SK-N-SH (cell line): Measurements from ENCODE around the gene OGFOD3. TPM values are rescaled to one million over a fixed set of nuclear protein-coding genes. Genes with fewer than 3 reads are reported as not detected.

Experiments
- CTCF ChIA-PET: fragments of 300-600, 350-600 bp; formaldehyde crosslinking; extraction: SDS; loops from one replicate; lab custom pipeline; 2021; lab: Yijun Ruan, JAX
- POLR2A ChIA-PET: fragments of 350-600 bp; sonication (Branson Sonifier 250); formaldehyde crosslinking; extraction: SDS; loops from one replicate; lab custom pipeline; 2020; ENCODE audit warnings: antibody characterized with exemption, inconsistent platforms; lab: Yijun Ruan, JAX
- DNase-seq: peaks from one replicate; pipeline ENCODE4 v3.0.0; 2012
- H2AFZ ChIP-seq: fragments of 200-600 bp; sonication (generic); 2 replicates; pipeline ENCODE4 v1.8.1; 2016; ENCODE audit warnings: antibody characterized with exemption, mild to moderate bottlenecking, low read depth
- H3F3A ChIP-seq: fragments of 200-600 bp; sonication (generic); replicated peaks from 2 replicates; pipeline ENCODE3; 2016; ENCODE audit warnings: antibody characterized with exemption, mild to moderate bottlenecking; ENCODE audit not compliant: insufficient read depth
- H3K27ac ChIP-seq, 2 experiments: fragments of 200-500 bp in 1 of 2; fragments of 200-600 bp in 1 of 2; sonication (Bioruptor generic) in 1 of 2; sonication (generic), shearing (Covaris generic) in 1 of 2; 2 replicates each; pipeline versions ENCODE4 v1.5.1 to v1.6.1; 2014 to 2016; ENCODE audit warnings: low read depth in 2 of 2, inconsistent platforms in 1 of 2, low read length in 1 of 2, mild to moderate bottlenecking in 1 of 2, mixed read lengths in 1 of 2
- H3K27me3 ChIP-seq: fragments of 200-600 bp; sonication (generic), shearing (Covaris generic); 2 replicates; pipeline ENCODE4 v1.6.1; 2016; ENCODE audit warnings: mixed run types; ENCODE audit not compliant: insufficient read depth
- H3K36me3 ChIP-seq, 2 experiments: fragments of 200-500 bp in 1 of 2; fragments of 200-600 bp in 1 of 2; sonication (Bioruptor generic) in 1 of 2; sonication (generic) in 1 of 2; replicated peaks in 1 of 2; 2 replicates each; pipeline versions ENCODE3 to v1.5.1; 2014 to 2016; ENCODE audit warnings: low read length in 1 of 2, mild to moderate bottlenecking in 1 of 2; ENCODE audit not compliant: insufficient read depth in 2 of 2, control insufficient read depth in 1 of 2
- H3K4me1 ChIP-seq, 2 experiments: fragments of 200-500 bp in 1 of 2; fragments of 200-600 bp in 1 of 2; sonication (Bioruptor generic) in 1 of 2; sonication (generic), shearing (Covaris generic) in 1 of 2; 2 replicates each; pipeline versions ENCODE4 v1.5.1 to v1.6.1; 2014 to 2016; ENCODE audit warnings: low read depth in 1 of 2, low read length in 1 of 2, mixed run types in 1 of 2; ENCODE audit not compliant: insufficient read depth in 2 of 2, control insufficient read depth in 1 of 2
- H3K4me2 ChIP-seq: fragments of 200-600 bp; sonication (generic), shearing (Covaris generic); 2 replicates; pipeline ENCODE4 v1.6.1; 2017; ENCODE audit warnings: mixed run types
- H3K4me3 ChIP-seq, 2 experiments: fragments of 200-500 bp in 1 of 2; fragments of 200-600 bp in 1 of 2; sonication (Bioruptor generic) in 1 of 2; sonication (generic), shearing (Covaris generic) in 1 of 2; 2 replicates each; pipeline versions ENCODE4 v1.5.1 to v1.8.1; 2014 to 2016; ENCODE audit warnings: low read depth in 2 of 2, inconsistent platforms in 1 of 2, low read length in 1 of 2, mild to moderate bottlenecking in 1 of 2, mixed read lengths in 1 of 2, moderate library complexity in 1 of 2
- H3K79me2 ChIP-seq: fragments of 200-600 bp; sonication (generic); 2 replicates; pipeline ENCODE4 v1.8.1; 2017; ENCODE audit warnings: mild to moderate bottlenecking; ENCODE audit not compliant: insufficient read depth
- H3K9ac ChIP-seq: fragments of 200-600 bp; sonication (generic); 2 replicates; pipeline ENCODE4 v1.6.1; 2017; ENCODE audit warnings: mixed run types
- H3K9me2 ChIP-seq: fragments of 200-600 bp; sonication (generic); 2 replicates; pipeline ENCODE4 v1.6.1; 2017; ENCODE audit warnings: mixed run types
- H3K9me3 ChIP-seq: fragments of 200-600 bp; sonication (generic); 2 replicates; pipeline ENCODE4 v1.6.1; 2017; ENCODE audit warnings: mixed run types, mild to moderate bottlenecking, moderate library complexity
- H4K20me1 ChIP-seq: fragments of 200-600 bp; sonication (generic); 2 replicates; pipeline ENCODE4 v1.6.1; 2017; ENCODE audit warnings: mild to moderate bottlenecking, mixed run types; ENCODE audit not compliant: insufficient read depth
- CTCF ChIP-seq: fragments of 200-600 bp; sonication (generic); IDR thresholded peaks from 2 replicates; pipeline ENCODE4 v1.6.1; 2017; ENCODE audit warnings: antibody characterized with exemption, mild to moderate bottlenecking, moderate library complexity
- EP300 ChIP-seq, 2 experiments: IDR thresholded peaks; 2 replicates each; pipeline versions ENCODE4 v1.4.0 to v1.6.1; 2012; ENCODE audit warnings: borderline replicate concordance in 1 of 2, low read depth in 1 of 2, low read length in 1 of 2
- EZH2phosphoT487 ChIP-seq: fragments of 200-600 bp; sonication (generic); IDR thresholded peaks from 2 replicates; pipeline ENCODE4 v1.6.1; 2017; ENCODE audit warnings: low read depth, mixed run types, mild to moderate bottlenecking, antibody characterized with exemption, moderate library complexity, borderline replicate concordance
- FOSL2 ChIP-seq: IDR thresholded peaks from 2 replicates; pipeline ENCODE4 v1.4.0; 2012; ENCODE audit warnings: low read depth, mild to moderate bottlenecking, moderate library complexity, borderline replicate concordance
- GATA2 ChIP-seq: sonication (generic); formaldehyde crosslinking; IDR thresholded peaks from 2 replicates; pipeline ENCODE4 v1.5.0; 2020; ENCODE audit warnings: mild to moderate bottlenecking, missing genetic modification reagents
- JUND ChIP-seq: IDR thresholded peaks from 2 replicates; pipeline ENCODE4 v1.4.0; 2012
- MAX ChIP-seq: IDR thresholded peaks from 2 replicates; pipeline ENCODE4 v1.4.0; 2012; ENCODE audit warnings: low read depth
- MXI1 ChIP-seq: IDR thresholded peaks from 2 replicates; pipeline ENCODE4 v1.6.1; 2012; ENCODE audit warnings: mild to moderate bottlenecking, low read depth, low read length, improper control_type of control experiment
- NFIC ChIP-seq: IDR thresholded peaks from 2 replicates; pipeline ENCODE4 v1.4.0; 2012; ENCODE audit warnings: borderline replicate concordance
- RAD21 ChIP-seq: IDR thresholded peaks from 2 replicates; pipeline ENCODE4 v1.6.1; 2012; ENCODE audit warnings: mild to moderate bottlenecking, low read length
- REST ChIP-seq: IDR thresholded peaks from 2 replicates; pipeline ENCODE4 v1.6.1; 2012; ENCODE audit warnings: mild to moderate bottlenecking, low read depth, low read length, moderate library complexity
- SMC3 ChIP-seq: IDR thresholded peaks from 2 replicates; pipeline ENCODE4 v1.6.1; 2012; ENCODE audit warnings: low read depth, low read length, improper control_type of control experiment
- TCF12 ChIP-seq: IDR thresholded peaks from 2 replicates; pipeline ENCODE4 v1.4.0; 2012
- TEAD4 ChIP-seq: IDR thresholded peaks from 2 replicates; pipeline ENCODE4 v1.4.0; 2012; ENCODE audit warnings: mild to moderate bottlenecking, borderline replicate concordance; ENCODE audit not compliant: insufficient read depth
- USF1 ChIP-seq: IDR thresholded peaks from 2 replicates; pipeline ENCODE4 v1.4.0; 2012; ENCODE audit warnings: low read depth, borderline replicate concordance
- USF2 ChIP-seq: fragments of 150-350 bp; IDR thresholded peaks from 2 replicates; pipeline ENCODE4 v1.6.1; 2017; ENCODE audit warnings: antibody characterized with exemption, low read length, low read depth, borderline replicate concordance
- ZBTB33 ChIP-seq: IDR thresholded peaks from 2 replicates; pipeline ENCODE4 v1.4.0; 2012; ENCODE audit warnings: low read depth, borderline replicate concordance
- WGBS: methylation state at CpG from one replicate; pipeline ENCODE4 v1.1.6; 2017; ENCODE audit warnings: low lambda C conversion rate; 5-methylcytosine and 5-hydroxymethylcytosine counted together
- polyA plus RNA-seq, 3 experiments: library from polyadenylated mRNA; depleted of rRNA; stranded (reverse); fragments of >200 nt; gene quantifications; 2 replicates each; pipeline ENCODE4 v1.2.3, GENCODE V29; 2012

The OGFOD3 gene
- polyA plus RNA-seq, 1 of the 3 experiments (the other 2 are of a cell fraction): 68.2 TPM

GRCh38 chr17:82365606-82366295 is 52.6 kb downstream of the OGFOD3 start:
- 57% methylated on average over 6 of the region's 6 CpGs for WGBS
- no peaks in the 10 kb centered on the region for H4K20me1 ChIP-seq

More at GRCh38 chr17:82365606-82366295, 52.6 kb downstream of the OGFOD3 start:
- no peak for DNase-seq
- Histone ChIP-seq H3K27me3 (peaks cover 16% of the 10 kb centered on the region), H3K4me1 (peaks cover 0 to 3% of the 10 kb centered on the region in 2 experiments; a peak in 1 of 4 replicates), H3K9me3 (no peaks in the 10 kb centered on the region), H3K4me3 (no peak overlapping the region), H2AFZ (no peak overlapping the region), H3K4me2 (no peak overlapping the region), H3K9ac (no peak overlapping the region), H3K36me3 (no peaks in the 10 kb centered on the region), H3K27ac (no peak overlapping the region), H3K79me2 (no peaks in the 10 kb centered on the region), H3K9me2 (no peaks in the 10 kb centered on the region), H3F3A (peaks cover 6% of the 10 kb centered on the region)
- ChIA-PET POLR2A (no interaction called here), CTCF (interaction anchor here (0.9 to 2.6 kb wide), 11 partner anchors 8 to 129 kb away, joined by 3 to 11 read pairs (median 4); partner anchors contain the start of gene SECTM1)
- TF ChIP-seq EP300 (IDR thresholded peaks at IDR 0.05; ENCODE audit: borderline replicate concordance in 1 of 2, low read depth in 1 of 2, low read length in 1 of 2) (no peak), GATA2 (CRISPR knock-in tag) (no peak), REST (no peak), RAD21 (no peak), ZBTB33 (no peak), NFIC (no peak), JUND (no peak), TCF12 (no peak), USF2 (no peak), TEAD4 (no peak), SMC3 (no peak), MAX (no peak), FOSL2 (no peak), MXI1 (no peak), USF1 (no peak), CTCF (no peak), EZH2phosphoT487 (no peak)
